Dermis microvascular lymphatic vessel endothelial cell (primary cell): ENCODE results near the gene CHD6. TPM values are rescaled to one million over a fixed set of nuclear protein-coding genes. Genes with fewer than 3 reads are reported as not detected.

Experiments used
- DNase-seq, 2 donors: peaks; one replicate each; pipeline versions ENCODE4 v3.0.0 to v3.0.0-alpha.2; 2010; ENCODE audit warnings: low read depth in 2 of 2
- total RNA-seq: library from RNA; depleted of rRNA; stranded (reverse); fragments of >200 nt; gene quantifications from 2 replicates; pipeline ENCODE4 v1.2.1, GENCODE V29; 2014

Gene CHD6
- total RNA-seq, 1 donor from 2014 or later, result 15.7 TPM

GRCh38 chr20:41357424-41358163, 260.6 kb downstream of the CHD6 start:
- no peak for DNase-seq

- DNase-seq, result no peak
Measured at GRCh38 chr20:41356951-41357350, 261.2 kb downstream of the CHD6 start.

GRCh38 chr20:41355598-41356203, 262.5 kb downstream of the CHD6 start:
- DNase-seq, result no peak

GRCh38 chr20:41355192-41355591, 263.0 kb downstream of the CHD6 start:
- DNase-seq, result no peak

GRCh38 chr20:41353530-41353929, 264.6 kb downstream of the CHD6 start:
- DNase-seq, result no peak

- DNase-seq, result no peak
Measured at GRCh38 chr20:41352666-41353065, 265.5 kb downstream of the CHD6 start.

- DNase-seq, result no peak
Measured at GRCh38 chr20:41352106-41352505, 266.1 kb downstream of the CHD6 start.
